IMR-90 (cell line): Measurements from ENCODE around the gene LIPE. TPM values are rescaled to one million over a fixed set of nuclear protein-coding genes. Genes with fewer than 3 reads are reported as not detected.
A peak's percentile ranks its signal among the peaks of the same experiment; 100 is the strongest.

Experiments
- ATAC-seq: fragments of 200-7000 bp; cut with Tn5 transposase; 2 replicates; pipeline ENCODE4 v1.9.1; 2020; ENCODE audit warnings: low read depth, mild to moderate bottlenecking, moderate library complexity
- BruUV-seq: library from RNA; stranded (reverse); fragments of 400-500 nt; replicated peaks from 2 replicates; lab custom pipeline; 2021; lab: Mats Ljungman, UMichigan
- CTCF ChIA-PET: fragments of 300-600 bp; formaldehyde crosslinking; extraction: SDS; loops from one replicate; lab custom pipeline; 2021; ENCODE audit warnings: antibody characterized with exemption; lab: Yijun Ruan, JAX
- POLR2A ChIA-PET: fragments of 300-600 bp; sonication (Branson Sonifier 250); formaldehyde crosslinking; loops from one replicate; lab custom pipeline; 2022; ENCODE audit warnings: antibody characterized with exemption; ENCODE audit not compliant: unreplicated experiment; lab: Charles Lee
- DNase-seq: peaks from one replicate; pipeline ENCODE4 v3.0.0; 2013
- H2AFZ ChIP-seq: replicated peaks from 2 replicates; pipeline ENCODE3; 2013; ENCODE audit warnings: low read length, mild to moderate bottlenecking; ENCODE audit not compliant: poor library complexity
- H2AK5ac ChIP-seq: 2 replicates; pipeline ENCODE4 v1.6.1; 2013; ENCODE audit warnings: low read depth, low read length, inconsistent platforms
- H2AK9ac ChIP-seq: replicated peaks from 2 replicates; pipeline ENCODE3; 2013; ENCODE audit warnings: mild to moderate bottlenecking, low read depth, low read length, moderate library complexity; ENCODE audit not compliant: poor library complexity
- H2BK120ac ChIP-seq: 2 replicates; pipeline ENCODE4 v1.6.1; 2013; ENCODE audit warnings: low read depth, low read length, inconsistent platforms
- H2BK15ac ChIP-seq: 3 replicates; pipeline ENCODE4 v1.6.1; 2013; ENCODE audit warnings: low read depth, low read length, inconsistent platforms
- H2BK20ac ChIP-seq: 2 replicates; pipeline ENCODE4 v1.6.1; 2013; ENCODE audit warnings: low read depth, mild to moderate bottlenecking, inconsistent platforms, low read length, moderate library complexity
- H2BK5ac ChIP-seq: 2 replicates; pipeline ENCODE4 v1.6.1; 2013; ENCODE audit warnings: mild to moderate bottlenecking, low read depth, low read length, inconsistent platforms; ENCODE audit not compliant: poor library complexity, severe bottlenecking
- H3K14ac ChIP-seq: replicated peaks from 2 replicates; pipeline ENCODE4 v1.6.1; 2013; ENCODE audit warnings: low read depth, low read length, inconsistent platforms
- H3K18ac ChIP-seq: 2 replicates; pipeline ENCODE4 v1.6.1; 2013; ENCODE audit warnings: low read depth, low read length, control low read depth
- H3K23ac ChIP-seq: 2 replicates; pipeline ENCODE4 v1.6.1; 2013; ENCODE audit warnings: low read depth, low read length, inconsistent platforms
- H3K27ac ChIP-seq: 2 replicates; pipeline ENCODE4 v1.5.1; 2013; ENCODE audit warnings: mild to moderate bottlenecking, control low read depth, low read length; ENCODE audit not compliant: insufficient read depth
- H3K27me3 ChIP-seq: 2 replicates; pipeline ENCODE4 v1.6.1; 2013; ENCODE audit warnings: low read length; ENCODE audit not compliant: control insufficient read depth, insufficient read depth
- H3K36me3 ChIP-seq: 2 replicates; pipeline ENCODE4 v1.6.1; 2013; ENCODE audit warnings: low read length, mixed read lengths; ENCODE audit not compliant: control insufficient read depth, insufficient read depth
- H3K4ac ChIP-seq: 2 replicates; pipeline ENCODE4 v1.6.1; 2013; ENCODE audit warnings: low read depth, low read length, inconsistent platforms
- H3K4me1 ChIP-seq: 2 replicates; pipeline ENCODE4 v1.6.1; 2013; ENCODE audit warnings: low read length, mixed read lengths; ENCODE audit not compliant: control insufficient read depth, insufficient read depth
- H3K4me2 ChIP-seq: 2 replicates; pipeline ENCODE4 v1.6.1; 2013; ENCODE audit warnings: low read depth, mild to moderate bottlenecking, control low read depth, low read length, moderate library complexity
- H3K4me3 ChIP-seq: 2 replicates; pipeline ENCODE4 v1.5.1; 2013; ENCODE audit warnings: low read depth, mild to moderate bottlenecking, control low read depth, low read length, moderate library complexity; ENCODE audit not compliant: insufficient read depth
- H3K56ac ChIP-seq: 2 replicates; pipeline ENCODE4 v1.6.1; 2013; ENCODE audit warnings: low read length, inconsistent platforms; ENCODE audit not compliant: insufficient read depth; ENCODE audit errors: extremely low read depth
- H3K79me1 ChIP-seq, 2 experiments: 2 replicates each; pipeline ENCODE4 v1.6.1; 2013; ENCODE audit warnings: low read length in 2 of 2, inconsistent platforms in 1 of 2, low read depth in 1 of 2
- H3K9ac ChIP-seq: 2 replicates; pipeline ENCODE4 v1.6.1; 2013; ENCODE audit warnings: low read depth, low read length, control low read depth
- H3K9me1 ChIP-seq: 2 replicates; pipeline ENCODE4 v1.6.1; 2013; ENCODE audit warnings: low read length, inconsistent platforms; ENCODE audit not compliant: insufficient read depth
- H3K9me3 ChIP-seq: 2 replicates; pipeline ENCODE4 v1.6.1; 2013; ENCODE audit warnings: low read length; ENCODE audit not compliant: control insufficient read depth, insufficient read depth
- H4K20me1 ChIP-seq: 2 replicates; pipeline ENCODE4 v1.6.1; 2013; ENCODE audit warnings: low read length, inconsistent platforms; ENCODE audit not compliant: insufficient read depth
- H4K5ac ChIP-seq: 2 replicates; pipeline ENCODE4 v1.6.1; 2013; ENCODE audit warnings: mild to moderate bottlenecking, low read depth, low read length, control low read depth
- H4K8ac ChIP-seq, 2 experiments: 2 replicates each; pipeline ENCODE4 v1.6.1; 2013; ENCODE audit warnings: low read depth in 2 of 2, low read length in 2 of 2, control low read depth in 1 of 2, inconsistent platforms in 1 of 2
- H4K91ac ChIP-seq: 2 replicates; pipeline ENCODE4 v1.6.1; 2013; ENCODE audit warnings: low read depth, low read length, inconsistent platforms; ENCODE audit not compliant: insufficient read depth
- BHLHE40 ChIP-seq: fragments of 150-350 bp; IDR thresholded peaks from 2 replicates; pipeline ENCODE4 v1.6.1; 2016; ENCODE audit warnings: mild to moderate bottlenecking, low read depth, low read length
- CEBPB ChIP-seq: IDR thresholded peaks from 2 replicates; pipeline ENCODE4 v1.6.1; 2012; ENCODE audit warnings: low read depth, low read length, improper control_type of control experiment
- CHD1 ChIP-seq: IDR thresholded peaks from 2 replicates; pipeline ENCODE4 v1.6.1; 2012; ENCODE audit warnings: low read depth, low read length, improper control_type of control experiment
- FOS ChIP-seq: fragments of 150-350 bp; IDR thresholded peaks from 2 replicates; pipeline ENCODE4 v1.6.1; 2016; ENCODE audit warnings: low read depth, low read length
- MAFK ChIP-seq: IDR thresholded peaks from 2 replicates; pipeline ENCODE4 v1.6.1; 2012; ENCODE audit warnings: low read depth, low read length, improper control_type of control experiment
- MAZ ChIP-seq: IDR thresholded peaks from 2 replicates; pipeline ENCODE4 v1.6.1; 2012; ENCODE audit warnings: low read depth, mild to moderate bottlenecking, low read length, improper control_type of control experiment, moderate library complexity, borderline replicate concordance
- MXI1 ChIP-seq: IDR thresholded peaks from 2 replicates; pipeline ENCODE4 v1.6.1; 2012; ENCODE audit warnings: low read depth, mild to moderate bottlenecking, low read length, moderate library complexity, borderline replicate concordance
- NFE2L2 ChIP-seq: fragments of 150-350 bp; IDR thresholded peaks from 2 replicates; pipeline ENCODE4 v1.6.1; 2016; ENCODE audit warnings: low read depth, mild to moderate bottlenecking, low read length
- POLR2A ChIP-seq: IDR thresholded peaks from 2 replicates; pipeline ENCODE4 v1.6.1; 2012; ENCODE audit warnings: mild to moderate bottlenecking, low read depth, low read length
- RAD21 ChIP-seq: IDR thresholded peaks from 2 replicates; pipeline ENCODE4 v1.6.1; 2012; ENCODE audit warnings: low read length, improper control_type of control experiment
- RCOR1 ChIP-seq: IDR thresholded peaks from 2 replicates; pipeline ENCODE4 v1.6.1; 2012; ENCODE audit warnings: mild to moderate bottlenecking, low read length, improper control_type of control experiment; ENCODE audit not compliant: insufficient replicate concordance
- RFX5 ChIP-seq: IDR thresholded peaks from 2 replicates; pipeline ENCODE4 v1.8.0; 2012; ENCODE audit warnings: low read depth, mild to moderate bottlenecking, low read length, moderate library complexity
- SMC3 ChIP-seq: fragments of 150-350 bp; IDR thresholded peaks from 2 replicates; pipeline ENCODE4 v1.6.1; 2016; ENCODE audit warnings: low read depth, mild to moderate bottlenecking, antibody characterized with exemption, low read length, moderate library complexity
- WGBS, 2 experiments: methylation state at CpG; one replicate each; pipeline versions ENCODE4 v1.1.5 to v1.1.7; 2013; ENCODE audit warnings: missing lambda C conversion rate in 2 of 2; ENCODE audit not compliant: insufficient read length in 1 of 2; ENCODE audit errors: extremely low coverage in 2 of 2; 5-methylcytosine and 5-hydroxymethylcytosine counted together
- dilution Hi-C: fragments of 300-500 bp; cut with HindIII; formaldehyde crosslinking; loops from one replicate; pipeline ENCODE4 v1.14.3; 2018; ENCODE audit warnings: low sequenced_read_pairs; ENCODE audit not compliant: unreplicated experiment
- in situ Hi-C: fragments of 300-500 bp; cut with MboI; formaldehyde crosslinking; loops from 3 replicates; pipeline ENCODE4 v1.14.3; 2019; ENCODE audit warnings: low sequenced_read_pairs, inconsistent platforms, mixed read lengths
- intact Hi-C: fragments of 100-400 bp; cut with micrococcal nuclease; formaldehyde crosslinking; loops from 2 replicates; pipeline ENCODE4 v1.10.0; 2022
- polyA plus RNA-seq, 3 experiments: library from polyadenylated mRNA; depleted of rRNA; stranded (reverse); fragments of >200 nt; gene quantifications; 2 replicates each; pipeline ENCODE4 v1.2.3, GENCODE V29; 2012; ENCODE audit warnings: low replicate concordance in 1 of 3
- total RNA-seq: library from RNA; depleted of rRNA; stranded (reverse); fragments of >200 nt; gene quantifications from 2 replicates; pipeline ENCODE4 v1.2.3, GENCODE V29; 2012
- TF ChIP-seq, protein P1 (sequence below): fragments of 150-350 bp; IDR thresholded peaks from 2 replicates; pipeline ENCODE4 v1.6.1; 2016; ENCODE audit warnings: low read depth, mild to moderate bottlenecking, low read length, moderate library complexity, borderline replicate concordance
- TF ChIP-seq, protein P2 (sequence below): conservative IDR thresholded peaks from 2 replicates; pipeline ENCODE4 v1.5.1; 2012; ENCODE audit warnings: mild to moderate bottlenecking, low read depth, low read length, improper control_type of control experiment

The LIPE gene
- total and polyA plus RNA-seq, 2 of the 4 experiments (the other 2 are of a cell fraction), result 1.1 to 5.4 TPM

DNA sequence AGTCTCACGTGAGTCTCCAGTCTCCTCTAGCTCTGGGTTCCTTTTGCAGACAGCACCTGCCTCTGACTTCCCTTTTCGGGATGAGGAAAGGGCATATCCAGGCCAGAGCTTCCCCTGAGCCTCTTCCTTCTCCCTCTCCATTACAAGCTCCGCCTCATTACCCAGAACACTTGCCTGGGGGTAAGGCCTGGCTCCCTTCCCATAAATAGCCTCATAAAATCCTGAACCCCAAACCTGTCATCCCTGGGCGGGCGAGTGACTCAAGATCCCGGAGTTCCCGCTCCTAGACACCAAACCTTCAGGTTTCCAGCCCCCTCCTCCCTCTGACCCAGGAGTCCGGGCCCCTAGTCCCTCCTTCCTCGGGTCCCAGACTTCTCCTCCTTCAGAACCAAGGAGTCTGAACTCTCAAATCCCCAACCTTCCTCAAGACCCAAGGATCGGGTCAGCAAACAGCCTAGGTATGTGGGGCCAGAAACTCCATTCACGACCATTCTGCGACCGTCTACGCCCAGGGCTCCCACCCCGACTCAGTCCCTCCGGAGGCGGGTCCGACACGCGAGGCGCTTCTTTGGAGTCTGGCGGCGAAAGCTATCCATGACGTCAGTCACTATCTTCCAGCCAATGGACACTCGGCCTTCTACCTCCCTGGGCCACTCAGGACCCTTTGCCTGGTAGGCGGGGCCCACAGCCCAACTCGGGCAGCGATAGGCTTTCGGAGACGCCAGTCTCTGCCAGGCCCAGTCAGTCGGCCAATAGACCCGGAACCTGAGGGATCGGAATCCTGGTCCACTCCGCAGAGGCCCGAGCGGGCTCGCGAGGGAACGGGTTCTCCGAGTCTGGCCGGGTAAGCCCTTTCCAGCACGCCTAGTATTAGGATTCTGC is 30.6 kb downstream of the LIPE start:
- peak overlapping the region; percentile 38 for H3K56ac ChIP-seq
- H2BK5ac ChIP-seq, result peak overlapping the region; percentile 51
- H3K4me1 ChIP-seq, result peaks cover 7% of the 10 kb centered on the region; the same call in 1 of the 2 replicates
- peak overlapping the region; percentile 6 for H2AK9ac ChIP-seq
- H3K27me3 ChIP-seq, result peaks cover 11% of the 10 kb centered on the region; the same call in 1 of the 2 replicates
- peak overlapping the region; percentile 71 for H4K91ac ChIP-seq
- 0 out of 2 replicates have a peak, but pooled peaks have one; percentile 37 for TF ChIP-seq MXI1
- TF ChIP-seq NFE2L2, result no peak
- no peak for TF ChIP-seq CHD1
- TF ChIP-seq CEBPB, result no peak
- TF ChIP-seq POLR2A, result peak; percentile 86
- no peak for TF ChIP-seq RAD21
- no peak; the same call in 1 of the 2 replicates for TF ChIP-seq RFX5
- no peak for TF ChIP-seq RCOR1
- TF ChIP-seq MAZ, result 0 out of 2 replicates have a peak, but pooled peaks have one; percentile 59
- no peak for TF ChIP-seq SMC3
- TF ChIP-seq, protein P1, sequence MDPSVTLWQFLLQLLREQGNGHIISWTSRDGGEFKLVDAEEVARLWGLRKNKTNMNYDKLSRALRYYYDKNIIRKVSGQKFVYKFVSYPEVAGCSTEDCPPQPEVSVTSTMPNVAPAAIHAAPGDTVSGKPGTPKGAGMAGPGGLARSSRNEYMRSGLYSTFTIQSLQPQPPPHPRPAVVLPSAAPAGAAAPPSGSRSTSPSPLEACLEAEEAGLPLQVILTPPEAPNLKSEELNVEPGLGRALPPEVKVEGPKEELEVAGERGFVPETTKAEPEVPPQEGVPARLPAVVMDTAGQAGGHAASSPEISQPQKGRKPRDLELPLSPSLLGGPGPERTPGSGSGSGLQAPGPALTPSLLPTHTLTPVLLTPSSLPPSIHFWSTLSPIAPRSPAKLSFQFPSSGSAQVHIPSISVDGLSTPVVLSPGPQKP, result no peak
- TF ChIP-seq BHLHE40, result no peak
- TF ChIP-seq, protein P2, sequence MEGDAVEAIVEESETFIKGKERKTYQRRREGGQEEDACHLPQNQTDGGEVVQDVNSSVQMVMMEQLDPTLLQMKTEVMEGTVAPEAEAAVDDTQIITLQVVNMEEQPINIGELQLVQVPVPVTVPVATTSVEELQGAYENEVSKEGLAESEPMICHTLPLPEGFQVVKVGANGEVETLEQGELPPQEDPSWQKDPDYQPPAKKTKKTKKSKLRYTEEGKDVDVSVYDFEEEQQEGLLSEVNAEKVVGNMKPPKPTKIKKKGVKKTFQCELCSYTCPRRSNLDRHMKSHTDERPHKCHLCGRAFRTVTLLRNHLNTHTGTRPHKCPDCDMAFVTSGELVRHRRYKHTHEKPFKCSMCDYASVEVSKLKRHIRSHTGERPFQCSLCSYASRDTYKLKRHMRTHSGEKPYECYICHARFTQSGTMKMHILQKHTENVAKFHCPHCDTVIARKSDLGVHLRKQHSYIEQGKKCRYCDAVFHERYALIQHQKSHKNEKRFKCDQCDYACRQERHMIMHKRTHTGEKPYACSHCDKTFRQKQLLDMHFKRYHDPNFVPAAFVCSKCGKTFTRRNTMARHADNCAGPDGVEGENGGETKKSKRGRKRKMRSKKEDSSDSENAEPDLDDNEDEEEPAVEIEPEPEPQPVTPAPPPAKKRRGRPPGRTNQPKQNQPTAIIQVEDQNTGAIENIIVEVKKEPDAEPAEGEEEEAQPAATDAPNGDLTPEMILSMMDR, result no peak
- peak; percentile 61; the same call in 1 of the 2 replicates for TF ChIP-seq FOS
- TF ChIP-seq MAFK, result no peak
- H3K9me3 ChIP-seq, result no peaks in the 10 kb centered on the region
- ChIA-PET CTCF (no interaction called here), POLR2A (no interaction called here)
- peak overlapping the region; percentile 79 for H3K9ac ChIP-seq
- 4% methylated on average over 11 of the region's 42 CpGs; no CpG with 5 or more reads in 1 of the 2 experiments for WGBS, 2 experiments
- peaks cover 19% of the 10 kb centered on the region for H3K9me1 ChIP-seq
- ATAC-seq (peak; percentile 97), DNase-seq (peak; percentile 99)
- no peaks in the 10 kb centered on the region for H3K36me3 ChIP-seq
- H2BK15ac ChIP-seq, result no peak overlapping the region
- H3K23ac ChIP-seq, result peak overlapping the region; percentile 82; the same call in 1 of the 2 replicates
- H2BK120ac ChIP-seq, result peak overlapping the region; percentile 46
- no TSS peak for BruUV-seq
- peak overlapping the region; percentile 83 for H3K4me2 ChIP-seq
- peak overlapping the region; percentile 80; the same call in 1 of the 2 replicates for H2AK5ac ChIP-seq
- dilution Hi-C loops (no loop called here), intact Hi-C loops (no loop called here), in situ Hi-C loops (loop anchor here (10.0 kb wide), 1 partner anchor 282 kb away; no protein-coding TSS in a partner anchor)
- H3K14ac ChIP-seq, result peak overlapping the region; percentile 89
- H4K8ac ChIP-seq, result peak overlapping the region; percentile 55 to 83
- H2BK20ac ChIP-seq, result no peak overlapping the region
- H3K4me3 ChIP-seq, result peak overlapping the region; percentile 63
- H4K5ac ChIP-seq, result peak overlapping the region; percentile 43
- peak overlapping the region; percentile 82 for H3K4ac ChIP-seq
- peak overlapping the region; percentile 11 for H3K18ac ChIP-seq
- H4K20me1 ChIP-seq, result no peaks in the 10 kb centered on the region; the same call in 1 of the 2 replicates
- peak overlapping the region; percentile 42 for H3K27ac ChIP-seq
- H3K79me1 ChIP-seq, result peaks cover 0 to 31% of the 10 kb centered on the region in 2 experiments; a peak in 2 of 4 replicates
- peak overlapping the region; percentile 94 for H2AFZ ChIP-seq
